ENCODE data around the gene MGMT.

DNA sequence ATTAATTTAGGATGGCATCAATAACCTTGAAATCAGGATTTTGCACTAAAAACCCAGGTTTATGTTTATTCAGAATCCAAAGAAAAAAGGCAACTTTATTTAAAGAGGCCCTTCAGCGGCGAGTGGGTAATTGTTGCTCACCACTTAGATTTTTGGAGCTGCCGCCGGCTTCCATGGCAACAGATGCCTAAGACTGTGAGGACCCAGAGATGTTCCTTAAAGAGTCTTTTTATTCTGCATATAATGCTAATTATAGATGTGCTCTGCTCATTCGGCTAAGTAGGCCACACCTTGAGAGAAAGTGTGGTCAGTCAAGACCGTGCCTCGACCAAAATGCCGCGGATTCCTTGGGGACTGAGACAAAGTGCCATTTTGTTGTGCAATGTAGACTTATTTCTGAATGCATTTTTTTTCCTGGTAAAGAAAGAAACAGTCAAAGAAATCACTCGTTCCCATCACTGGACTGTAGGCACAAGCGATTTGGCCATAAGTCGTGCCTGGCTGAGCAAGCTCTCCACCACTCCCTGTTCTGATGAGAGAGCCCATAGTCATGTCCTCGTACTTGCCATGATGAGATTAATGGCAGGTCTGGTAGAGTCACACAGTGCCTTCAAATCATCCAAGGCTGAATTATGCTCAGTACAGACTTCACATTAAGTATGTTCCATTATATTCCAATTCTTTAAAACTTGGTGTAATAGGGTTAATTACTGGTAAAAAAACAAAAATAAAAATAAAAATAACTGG, 21.4 kb upstream of the MGMT start:
- TF ChIP-seq SUZ12 (IDR thresholded peaks at IDR 0.05; ENCODE audit: extremely low read depth, insufficient read depth, insufficient read length) (no peak), YY1 (IDR thresholded peaks at IDR 0.05; ENCODE audit: insufficient read depth, insufficient read length) (no peak), ZNF274 (IDR thresholded peaks at IDR 0.05; ENCODE audit: low read depth, low read length) (no peak)
